Esophagus (tissue), 2 donors: Measurements from ENCODE around the gene CDH18. TPM values are rescaled to one million over a fixed set of nuclear protein-coding genes. Genes with fewer than 3 reads are reported as not detected.

Experiments used
- H3K27ac ChIP-seq, 2 donors: one replicate each; pipeline ENCODE4 v1.5.1; 2013; ENCODE audit warnings: low read depth in 2 of 2, mild to moderate bottlenecking in 2 of 2, inconsistent platforms in 1 of 2, low read length in 1 of 2, moderate library complexity in 1 of 2
- H3K27me3 ChIP-seq, 2 donors: one replicate each; pipeline ENCODE4 v1.6.1; 2013; ENCODE audit warnings: low read length in 2 of 2, control low read depth in 1 of 2, mild to moderate bottlenecking in 1 of 2; ENCODE audit not compliant: insufficient read depth in 2 of 2, control insufficient read depth in 1 of 2
- H3K36me3 ChIP-seq, 2 donors: one replicate each; pipeline ENCODE4 v1.6.1; 2013; ENCODE audit warnings: low read length in 1 of 2; ENCODE audit not compliant: control insufficient read depth in 2 of 2, insufficient read depth in 2 of 2
- H3K4me1 ChIP-seq, 2 donors: one replicate each; pipeline ENCODE4 v1.6.1; 2013; ENCODE audit warnings: low read length in 1 of 2; ENCODE audit not compliant: control insufficient read depth in 2 of 2, insufficient read depth in 2 of 2
- H3K4me3 ChIP-seq, 2 donors: one replicate each; pipeline ENCODE4 v1.5.1; 2013; ENCODE audit warnings: low read length in 2 of 2, mild to moderate bottlenecking in 2 of 2, low read depth in 1 of 2, moderate library complexity in 1 of 2
- H3K9me3 ChIP-seq, 2 donors: one replicate each; pipeline ENCODE4 v1.6.1; 2013; ENCODE audit warnings: mild to moderate bottlenecking in 2 of 2, low read depth in 1 of 2, low read length in 1 of 2, moderate library complexity in 1 of 2; ENCODE audit not compliant: control insufficient read depth in 2 of 2, insufficient read depth in 1 of 2
- WGBS, 2 donors: extraction: QIAGEN DNeasy Blood & Tissue Kit; methylation state at CpG; one replicate each; pipeline ENCODE4 v1.1.7; 2013; 5-methylcytosine and 5-hydroxymethylcytosine counted together
- polyA plus RNA-seq, 2 donors: library from polyadenylated mRNA; stranded (reverse); fragments of 200-250 nt; gene quantifications; one replicate each; pipeline ENCODE4 v1.2.3, GENCODE V29; 2013
- donor health status: healthy with polysubstance abuse.
- donor health status: Bipolar disorder and iron deficiency.

The CDH18 gene, protein sequence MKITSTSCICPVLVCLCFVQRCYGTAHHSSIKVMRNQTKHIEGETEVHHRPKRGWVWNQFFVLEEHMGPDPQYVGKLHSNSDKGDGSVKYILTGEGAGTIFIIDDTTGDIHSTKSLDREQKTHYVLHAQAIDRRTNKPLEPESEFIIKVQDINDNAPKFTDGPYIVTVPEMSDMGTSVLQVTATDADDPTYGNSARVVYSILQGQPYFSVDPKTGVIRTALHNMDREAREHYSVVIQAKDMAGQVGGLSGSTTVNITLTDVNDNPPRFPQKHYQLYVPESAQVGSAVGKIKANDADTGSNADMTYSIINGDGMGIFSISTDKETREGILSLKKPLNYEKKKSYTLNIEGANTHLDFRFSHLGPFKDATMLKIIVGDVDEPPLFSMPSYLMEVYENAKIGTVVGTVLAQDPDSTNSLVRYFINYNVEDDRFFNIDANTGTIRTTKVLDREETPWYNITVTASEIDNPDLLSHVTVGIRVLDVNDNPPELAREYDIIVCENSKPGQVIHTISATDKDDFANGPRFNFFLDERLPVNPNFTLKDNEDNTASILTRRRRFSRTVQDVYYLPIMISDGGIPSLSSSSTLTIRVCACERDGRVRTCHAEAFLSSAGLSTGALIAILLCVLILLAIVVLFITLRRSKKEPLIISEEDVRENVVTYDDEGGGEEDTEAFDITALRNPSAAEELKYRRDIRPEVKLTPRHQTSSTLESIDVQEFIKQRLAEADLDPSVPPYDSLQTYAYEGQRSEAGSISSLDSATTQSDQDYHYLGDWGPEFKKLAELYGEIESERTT
- polyA plus RNA-seq = not detected

DNA sequence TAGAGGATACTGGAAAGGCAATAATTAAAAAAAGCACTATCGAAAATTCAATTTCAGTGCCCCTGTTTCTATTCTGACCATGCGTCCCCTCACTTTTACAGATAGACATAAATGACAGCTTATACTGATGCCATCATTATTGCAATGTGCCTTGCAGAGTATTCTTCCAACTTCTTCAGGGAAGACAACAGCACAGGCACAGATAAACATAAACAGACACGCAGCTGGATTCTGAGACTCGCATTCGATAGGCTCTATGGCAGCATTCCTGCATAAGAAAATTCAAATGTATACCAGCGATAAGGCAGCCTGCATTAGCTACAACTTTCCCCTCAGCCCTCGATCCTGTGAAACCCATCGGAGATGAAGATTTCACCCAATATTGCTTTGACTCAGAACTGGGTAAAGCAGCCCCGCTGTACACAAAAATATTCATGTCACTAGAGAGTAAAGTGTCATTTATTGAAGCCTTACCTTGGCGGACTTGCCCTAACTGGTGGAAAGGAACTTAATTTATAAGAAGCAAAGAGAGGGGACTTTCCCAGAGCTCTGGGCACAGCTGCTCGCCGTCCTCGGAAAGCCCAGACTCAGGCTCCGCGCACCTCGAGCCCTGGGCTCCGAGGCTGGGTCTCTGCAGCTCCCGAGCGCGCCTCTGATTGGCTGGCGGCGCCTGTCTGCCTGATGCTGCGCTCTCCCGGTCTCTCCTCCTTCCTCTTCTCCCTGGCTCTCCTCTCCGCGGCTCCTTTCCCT, at the start of gene CDH18:
Gene CDH18 (minus strand): TSS at position 589 of the 750 bp plus-strand sequence. CDS start 149,214 bp downstream, outside the sequence.
- Histone ChIP-seq H3K36me3 (no peaks in the 10 kb centered on the region), H3K27ac (no peak within 1 kb of the TSS), H3K4me3 (no peak within 1 kb of the TSS), H3K4me1 (peaks cover 0 to 4% of the 10 kb centered on the region in 2 donors), H3K27me3 (no peaks in the 10 kb centered on the region), H3K9me3 (no peaks in the 10 kb centered on the region)
- WGBS, 2 donors = 8 to 9% methylated on average over 26 of the region's 26 CpGs

DNA sequence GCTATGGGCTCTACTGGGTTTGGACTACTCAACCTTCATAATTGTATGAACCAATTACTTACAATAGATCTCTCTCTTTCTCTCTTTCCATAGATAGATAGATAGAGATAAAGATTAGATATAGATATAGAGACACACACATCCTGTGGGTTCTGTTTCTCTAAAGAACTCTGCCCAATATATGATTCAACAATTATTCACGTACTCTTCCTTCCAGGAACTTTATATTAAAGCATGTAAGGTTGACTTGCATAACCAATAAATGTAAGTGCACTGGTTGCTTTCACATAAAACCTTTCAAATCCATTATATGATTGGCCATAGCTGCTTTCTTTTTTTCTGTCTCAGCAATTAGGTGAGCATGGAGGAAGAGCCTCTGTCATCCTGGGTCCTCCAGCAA, 46.7 kb upstream of the CDH18 start:
- Histone ChIP-seq H3K27me3 (no peaks in the 10 kb centered on the region), H3K4me1 (no peaks in the 10 kb centered on the region), H3K36me3 (no peaks in the 10 kb centered on the region), H3K27ac (no peak overlapping the region), H3K9me3 (no peaks in the 10 kb centered on the region), H3K4me3 (no peak overlapping the region)
- WGBS, 2 donors = 78 to 82% methylated on average over 1 of the region's 1 CpG

GRCh38 chr5:20033881-20034280, 45.9 kb upstream of the CDH18 start:
- Histone ChIP-seq H3K27me3 (no peaks in the 10 kb centered on the region), H3K27ac (no peak overlapping the region), H3K4me3 (no peak overlapping the region), H3K36me3 (no peaks in the 10 kb centered on the region), H3K4me1 (no peaks in the 10 kb centered on the region), H3K9me3 (no peaks in the 10 kb centered on the region)
- WGBS, 2 donors = 81 to 92% methylated on average over 2 of the region's 2 CpGs

GRCh38 chr5:20032896-20033295, 44.9 kb upstream of the CDH18 start:
- Histone ChIP-seq H3K27ac (no peak overlapping the region), H3K36me3 (no peaks in the 10 kb centered on the region), H3K9me3 (no peaks in the 10 kb centered on the region), H3K4me1 (no peaks in the 10 kb centered on the region), H3K4me3 (no peak overlapping the region), H3K27me3 (no peaks in the 10 kb centered on the region)
- 21 to 37% methylated on average over 2 of the region's 2 CpGs for WGBS, 2 donors

GRCh38 chr5:20030125-20030524, 42.1 kb upstream of the CDH18 start:
- no peaks in the 10 kb centered on the region for H3K27me3 ChIP-seq

DNA sequence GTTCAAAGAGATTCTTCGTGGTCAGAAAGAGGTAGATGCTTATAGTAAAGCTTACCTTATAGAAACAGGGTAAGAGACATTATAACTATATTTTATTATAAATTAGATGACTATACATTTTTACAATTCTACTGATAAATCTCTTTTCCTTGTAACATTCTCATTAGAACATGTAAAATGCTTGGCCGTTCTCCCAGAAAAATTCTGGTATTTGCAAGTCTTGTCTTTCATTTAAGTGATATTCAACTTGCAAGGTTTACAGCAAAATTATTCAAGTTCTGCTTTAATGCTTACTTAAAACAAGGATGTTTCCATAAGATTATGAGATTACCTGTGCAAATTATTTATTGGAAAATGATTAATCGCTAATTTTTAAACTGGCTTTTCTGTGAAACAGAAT, 41.3 kb upstream of the CDH18 start:
- H3K36me3 ChIP-seq = no peaks in the 10 kb centered on the region
- WGBS, 2 donors = 29 to 36% methylated on average over 3 of the region's 3 CpGs
- H3K27ac ChIP-seq = no peak overlapping the region
- H3K9me3 ChIP-seq = no peaks in the 10 kb centered on the region
- no peaks in the 10 kb centered on the region for H3K27me3 ChIP-seq
- no peaks in the 10 kb centered on the region for H3K4me1 ChIP-seq
- H3K4me3 ChIP-seq = no peak overlapping the region

More at GRCh38 chr5:20030125-20030524, 42.1 kb upstream of the CDH18 start:
- H3K4me3 ChIP-seq = no peak overlapping the region
- H3K4me1 ChIP-seq = no peaks in the 10 kb centered on the region
- no peaks in the 10 kb centered on the region for H3K9me3 ChIP-seq
- no peaks in the 10 kb centered on the region for H3K36me3 ChIP-seq
- H3K27ac ChIP-seq = no peak overlapping the region

GRCh38 chr5:20028506-20028905, 40.5 kb upstream of the CDH18 start:
- H3K27ac ChIP-seq = no peak overlapping the region
- no peaks in the 10 kb centered on the region for H3K4me1 ChIP-seq
- no peaks in the 10 kb centered on the region for H3K9me3 ChIP-seq
- H3K36me3 ChIP-seq = no peaks in the 10 kb centered on the region
- WGBS, 2 donors = 62 to 71% methylated on average over 6 of the region's 6 CpGs
- no peaks in the 10 kb centered on the region for H3K27me3 ChIP-seq
- H3K4me3 ChIP-seq = no peak overlapping the region

DNA sequence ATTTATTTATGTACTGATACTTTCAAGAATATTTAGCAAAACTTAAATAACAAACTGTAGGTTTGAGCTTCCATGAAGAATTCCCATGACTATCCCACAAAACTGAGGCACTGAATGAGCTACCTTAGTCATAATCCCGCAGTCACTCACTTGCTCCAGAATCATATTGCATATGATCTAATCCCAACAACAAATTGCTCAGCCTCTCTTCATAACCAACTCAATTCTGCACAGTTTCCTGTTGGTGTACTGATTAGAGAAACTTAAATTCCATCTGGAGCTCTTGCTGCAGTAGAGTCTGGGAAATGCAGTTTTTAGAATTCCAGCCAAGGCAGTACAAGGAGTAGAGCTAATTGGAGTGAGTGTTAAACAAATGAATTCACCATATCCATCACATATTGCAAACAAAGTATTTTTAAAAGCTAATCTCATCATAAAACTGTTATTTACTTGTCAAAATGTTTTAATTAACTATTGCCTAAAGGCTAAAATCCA, 35.7 kb upstream of the CDH18 start:
- H3K27me3 ChIP-seq = no peaks in the 10 kb centered on the region
- WGBS, 2 donors = 88 to 96% methylated on average over 1 of the region's 1 CpG
- peaks cover 0 to 6% of the 10 kb centered on the region in 2 donors for H3K9me3 ChIP-seq
- no peak overlapping the region for H3K4me3 ChIP-seq
- H3K4me1 ChIP-seq = no peaks in the 10 kb centered on the region
- no peak overlapping the region for H3K27ac ChIP-seq
- H3K36me3 ChIP-seq = no peaks in the 10 kb centered on the region

DNA sequence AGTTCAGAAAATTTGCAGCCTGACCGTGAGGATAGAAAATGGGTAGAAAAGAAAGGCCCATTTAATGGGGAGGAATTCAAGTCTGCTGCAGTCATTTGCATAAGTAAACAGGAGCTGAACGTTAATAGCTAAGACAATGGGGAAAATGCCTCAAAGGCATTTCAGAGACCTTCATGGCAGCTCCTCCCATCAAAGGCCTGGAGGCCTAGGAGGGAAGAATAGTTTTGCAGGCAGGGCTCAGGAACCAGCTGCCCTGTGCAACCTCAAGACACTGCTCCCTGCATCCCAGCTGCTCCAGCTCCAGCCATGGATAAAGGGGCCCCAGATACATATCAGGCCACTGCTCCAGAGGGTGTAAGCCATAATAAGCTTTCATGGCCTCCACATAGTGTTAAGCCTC, 32.2 kb upstream of the CDH18 start:
- Histone ChIP-seq H3K4me3 (no peak overlapping the region), H3K9me3 (peaks cover 0 to 6% of the 10 kb centered on the region in 2 donors), H3K27ac (no peak overlapping the region), H3K27me3 (no peaks in the 10 kb centered on the region), H3K36me3 (no peaks in the 10 kb centered on the region), H3K4me1 (no peaks in the 10 kb centered on the region)
- WGBS, 2 donors = 71 to 72% methylated on average over 2 of the region's 2 CpGs
